Measurements from ENCODE around the gene MRPL12.

MRPL12 gene

GRCh38 chr17:81683208-81683583 lies 20.0 kb upstream of the MRPL12 start:
- Histone ChIP-seq H3K27ac (ENCODE audit: low read depth, low read length) (peak overlapping the region; percentile 83; the same call in 1 of the 2 replicates), H3K9me3 (ENCODE audit: control insufficient read depth, insufficient read depth, low read depth, low read length) (no peaks in the 10 kb centered on the region), H3K27me3 (ENCODE audit: control insufficient read depth, insufficient read depth, low read length) (no peaks in the 10 kb centered on the region), H3K9ac (ENCODE audit: low read length) (peak overlapping the region; percentile 90), H3K36me3 (ENCODE audit: control insufficient read depth, insufficient read depth, low read length) (peaks cover 40% of the 10 kb centered on the region), H3K4me3 (ENCODE audit: low read depth, low read length) (peak overlapping the region; percentile 98), H3K4me1 (ENCODE audit: control insufficient read depth, insufficient read depth, low read length) (peaks cover 14% of the 10 kb centered on the region)

- peaks cover 14% of the 10 kb centered on the region for H3K4me1 ChIP-seq (ENCODE audit: control insufficient read depth, insufficient read depth, low read length)
- peaks cover 46% of the 10 kb centered on the region for H3K36me3 ChIP-seq (ENCODE audit: control insufficient read depth, insufficient read depth, low read length)
- H3K27ac ChIP-seq (ENCODE audit: low read depth, low read length) = peak within 1 kb of the TSS; percentile 83; the same call in 1 of the 2 replicates
- peak within 1 kb of the TSS; percentile 90 for H3K9ac ChIP-seq (ENCODE audit: low read length)
- H3K9me3 ChIP-seq (ENCODE audit: control insufficient read depth, insufficient read depth, low read depth, low read length) = no peaks in the 10 kb centered on the region
- H3K4me3 ChIP-seq (ENCODE audit: low read depth, low read length) = peak within 1 kb of the TSS; percentile 98
- no peaks in the 10 kb centered on the region for H3K27me3 ChIP-seq (ENCODE audit: control insufficient read depth, insufficient read depth, low read length)
These were observed 19.4 kb upstream of the MRPL12 start, which contains the start of the genes ARL16 and HGS for GRCh38 chr17:81683584-81684441. Gene ARL16 (minus strand): TSS chr17:81683797. CDS start chr17:81683753, 44 bp downstream. Gene HGS (plus strand): TSS chr17:81684011. CDS start chr17:81684067, 56 bp downstream.

GRCh38 chr17:81684442-81684911 lies 18.7 kb upstream of the MRPL12 start:
- H3K36me3 ChIP-seq (ENCODE audit: control insufficient read depth, insufficient read depth, low read length) = peaks cover 53% of the 10 kb centered on the region
- H3K27me3 ChIP-seq (ENCODE audit: control insufficient read depth, insufficient read depth, low read length) = no peaks in the 10 kb centered on the region
- H3K4me1 ChIP-seq (ENCODE audit: control insufficient read depth, insufficient read depth, low read length) = peaks cover 14% of the 10 kb centered on the region
- H3K27ac ChIP-seq (ENCODE audit: low read depth, low read length) = peak overlapping the region; percentile 24; the same call in 1 of the 2 replicates
- H3K9me3 ChIP-seq (ENCODE audit: control insufficient read depth, insufficient read depth, low read depth, low read length) = no peaks in the 10 kb centered on the region
- H3K9ac ChIP-seq (ENCODE audit: low read length) = peak overlapping the region; percentile 77
- H3K4me3 ChIP-seq (ENCODE audit: low read depth, low read length) = peak overlapping the region; percentile 75

GRCh38 chr17:81685108-81685507 lies 18.1 kb upstream of the MRPL12 start:
- Histone ChIP-seq H3K27ac (ENCODE audit: low read depth, low read length) (no peak overlapping the region), H3K4me1 (ENCODE audit: control insufficient read depth, insufficient read depth, low read length) (peaks cover 14% of the 10 kb centered on the region), H3K9ac (ENCODE audit: low read length) (peak overlapping the region; percentile 77)

GRCh38 chr17:81686614-81687013 lies 16.6 kb upstream of the MRPL12 start:
- H3K9ac ChIP-seq (ENCODE audit: low read length) = no peak overlapping the region
- peaks cover 14% of the 10 kb centered on the region for H3K4me1 ChIP-seq (ENCODE audit: control insufficient read depth, insufficient read depth, low read length)
- no peaks in the 10 kb centered on the region for H3K9me3 ChIP-seq (ENCODE audit: control insufficient read depth, insufficient read depth, low read depth, low read length)
- no peak overlapping the region for H3K27ac ChIP-seq (ENCODE audit: low read depth, low read length)
- peaks cover 69% of the 10 kb centered on the region for H3K36me3 ChIP-seq (ENCODE audit: control insufficient read depth, insufficient read depth, low read length)
- H3K4me3 ChIP-seq (ENCODE audit: low read depth, low read length) = no peak overlapping the region
- H3K27me3 ChIP-seq (ENCODE audit: control insufficient read depth, insufficient read depth, low read length) = no peaks in the 10 kb centered on the region

More at GRCh38 chr17:81685108-81685507, 18.1 kb upstream of the MRPL12 start:
- Histone ChIP-seq H3K4me3 (ENCODE audit: low read depth, low read length) (peak overlapping the region; percentile 75), H3K36me3 (ENCODE audit: control insufficient read depth, insufficient read depth, low read length) (peaks cover 59% of the 10 kb centered on the region), H3K27me3 (ENCODE audit: control insufficient read depth, insufficient read depth, low read length) (no peaks in the 10 kb centered on the region), H3K9me3 (ENCODE audit: control insufficient read depth, insufficient read depth, low read depth, low read length) (no peaks in the 10 kb centered on the region)

GRCh38 chr17:81687770-81688541 lies 15.2 kb upstream of the MRPL12 start:
- Histone ChIP-seq H3K27me3 (ENCODE audit: control insufficient read depth, insufficient read depth, low read length) (no peaks in the 10 kb centered on the region), H3K9ac (ENCODE audit: low read length) (no peak overlapping the region), H3K4me1 (ENCODE audit: control insufficient read depth, insufficient read depth, low read length) (peaks cover 9% of the 10 kb centered on the region), H3K27ac (ENCODE audit: low read depth, low read length) (no peak overlapping the region), H3K4me3 (ENCODE audit: low read depth, low read length) (no peak overlapping the region), H3K36me3 (ENCODE audit: control insufficient read depth, insufficient read depth, low read length) (peaks cover 77% of the 10 kb centered on the region), H3K9me3 (ENCODE audit: control insufficient read depth, insufficient read depth, low read depth, low read length) (no peaks in the 10 kb centered on the region)

GRCh38 chr17:81688616-81689015 lies 14.6 kb upstream of the MRPL12 start:
- Histone ChIP-seq H3K36me3 (ENCODE audit: control insufficient read depth, insufficient read depth, low read length) (peaks cover 84% of the 10 kb centered on the region), H3K27ac (ENCODE audit: low read depth, low read length) (no peak overlapping the region), H3K4me3 (ENCODE audit: low read depth, low read length) (no peak overlapping the region), H3K9ac (ENCODE audit: low read length) (no peak overlapping the region), H3K27me3 (ENCODE audit: control insufficient read depth, insufficient read depth, low read length) (no peaks in the 10 kb centered on the region), H3K9me3 (ENCODE audit: control insufficient read depth, insufficient read depth, low read depth, low read length) (no peaks in the 10 kb centered on the region), H3K4me1 (ENCODE audit: control insufficient read depth, insufficient read depth, low read length) (peaks cover 9% of the 10 kb centered on the region)

GRCh38 chr17:81690066-81690465 lies 13.1 kb upstream of the MRPL12 start:
- Histone ChIP-seq H3K4me3 (ENCODE audit: low read depth, low read length) (no peak overlapping the region), H3K9ac (ENCODE audit: low read length) (no peak overlapping the region), H3K27me3 (ENCODE audit: control insufficient read depth, insufficient read depth, low read length) (no peaks in the 10 kb centered on the region), H3K36me3 (ENCODE audit: control insufficient read depth, insufficient read depth, low read length) (peaks cover 98% of the 10 kb centered on the region), H3K4me1 (ENCODE audit: control insufficient read depth, insufficient read depth, low read length) (peaks cover 3% of the 10 kb centered on the region; the same call in 1 of the 2 replicates), H3K27ac (ENCODE audit: low read depth, low read length) (no peak overlapping the region), H3K9me3 (ENCODE audit: control insufficient read depth, insufficient read depth, low read depth, low read length) (no peaks in the 10 kb centered on the region)

GRCh38 chr17:81690549-81690948 lies 12.6 kb upstream of the MRPL12 start:
- no peaks in the 10 kb centered on the region for H3K9me3 ChIP-seq (ENCODE audit: control insufficient read depth, insufficient read depth, low read depth, low read length)
- no peak overlapping the region for H3K4me3 ChIP-seq (ENCODE audit: low read depth, low read length)
- H3K27ac ChIP-seq (ENCODE audit: low read depth, low read length) = no peak overlapping the region
- H3K4me1 ChIP-seq (ENCODE audit: control insufficient read depth, insufficient read depth, low read length) = no peaks in the 10 kb centered on the region
- H3K36me3 ChIP-seq (ENCODE audit: control insufficient read depth, insufficient read depth, low read length) = peaks cover 98% of the 10 kb centered on the region
- H3K27me3 ChIP-seq (ENCODE audit: control insufficient read depth, insufficient read depth, low read length) = no peaks in the 10 kb centered on the region
- no peak overlapping the region for H3K9ac ChIP-seq (ENCODE audit: low read length)

GRCh38 chr17:81691196-81691595 lies 12.0 kb upstream of the MRPL12 start:
- Histone ChIP-seq H3K4me3 (ENCODE audit: low read depth, low read length) (no peak overlapping the region), H3K27me3 (ENCODE audit: control insufficient read depth, insufficient read depth, low read length) (no peaks in the 10 kb centered on the region), H3K9ac (ENCODE audit: low read length) (no peak overlapping the region), H3K4me1 (ENCODE audit: control insufficient read depth, insufficient read depth, low read length) (no peaks in the 10 kb centered on the region), H3K9me3 (ENCODE audit: control insufficient read depth, insufficient read depth, low read depth, low read length) (no peaks in the 10 kb centered on the region), H3K36me3 (ENCODE audit: control insufficient read depth, insufficient read depth, low read length) (peaks cover 98% of the 10 kb centered on the region), H3K27ac (ENCODE audit: low read depth, low read length) (no peak overlapping the region)

All from HUES6 (cell line).